Uterus (tissue), 4 donors: Measurements from ENCODE around the gene ITGAL. TPM values are rescaled to one million over a fixed set of nuclear protein-coding genes. Genes with fewer than 3 reads are reported as not detected.
"Not testable (repeated sequence)": the region's sequence is repeated elsewhere in the genome, so short reads cannot be mapped to it uniquely, and the experiment has no call there.

Experiments used
- DNase-seq, 2 donors: peaks; one replicate each; pipeline ENCODE4 v3.0.0-alpha.2; 2019 to 2020
- H3K27ac ChIP-seq, 2 donors: fragments of 200-600 bp; sonication (generic); 1 replicate in 1 of 2; 2 replicates in 1 of 2; pipeline ENCODE4 v1.5.1; 2016 to 2018
- H3K27me3 ChIP-seq, 2 donors: fragments of 200-600 bp; sonication (generic); one replicate each; pipeline ENCODE4 v1.5.1; 2018 to 2019; ENCODE audit warnings: control low read depth in 1 of 2
- H3K36me3 ChIP-seq, 2 donors: fragments of 200-600 bp; sonication (generic); one replicate each; pipeline ENCODE4 v1.5.1; 2019; ENCODE audit warnings: control low read depth in 1 of 2
- H3K4me1 ChIP-seq, 2 donors: fragments of 200-600 bp; sonication (generic); one replicate each; pipeline ENCODE4 v1.5.1; 2018 to 2019; ENCODE audit warnings: control low read depth in 1 of 2
- H3K4me3 ChIP-seq, 2 donors: fragments of 200-600 bp; sonication (generic); 1 replicate in 1 of 2; 2 replicates in 1 of 2; pipeline ENCODE4 v1.5.1; 2018 to 2019; ENCODE audit warnings: mild to moderate bottlenecking in 1 of 2
- H3K9me3 ChIP-seq, 2 donors: fragments of 200-600 bp; sonication (generic); one replicate each; pipeline ENCODE4 v1.5.1; 2019; ENCODE audit warnings: control low read depth in 1 of 2
- POLR2A ChIP-seq, 2 donors: fragments of 450-650 bp; IDR thresholded peaks; one replicate each; pipeline ENCODE4 v1.6.1; 2016; ENCODE audit warnings: antibody characterized with exemption in 2 of 2, mild to moderate bottlenecking in 1 of 2, moderate library complexity in 1 of 2
- intact Hi-C: fragments of 100-400 bp; cut with DNase I; formaldehyde crosslinking; loops from one replicate; pipeline ENCODE4 v1.15.1; 2023; ENCODE audit warnings: low total_unique reads
- total RNA-seq, 4 donors: library from RNA; depleted of rRNA in 3 of 4; stranded (reverse); fragments of >200 nt in 3 of 4; gene quantifications; one replicate each; pipeline versions ENCODE4 v1.1.0 to v1.2.4, GENCODE V29; 2014 to 2023
- TF ChIP-seq, protein P1 (sequence below), 4 experiments: fragments of 200-600 bp in 2 of 4; fragments of 450-650 bp in 2 of 4; sonication (generic) in 2 of 4; IDR thresholded peaks; one replicate each; pipeline ENCODE4 v1.5.1; 2016 to 2019; ENCODE audit warnings: antibody characterized with exemption in 4 of 4, mild to moderate bottlenecking in 2 of 4, moderate library complexity in 1 of 4
- donor health status: DM: yes; HTN: yes; CAD: no.

Gene ITGAL
- total RNA-seq, 4 donors from 2014 or later, result 3.6 to 5.6 (median 4.7) TPM; not detected in 1

DNA sequence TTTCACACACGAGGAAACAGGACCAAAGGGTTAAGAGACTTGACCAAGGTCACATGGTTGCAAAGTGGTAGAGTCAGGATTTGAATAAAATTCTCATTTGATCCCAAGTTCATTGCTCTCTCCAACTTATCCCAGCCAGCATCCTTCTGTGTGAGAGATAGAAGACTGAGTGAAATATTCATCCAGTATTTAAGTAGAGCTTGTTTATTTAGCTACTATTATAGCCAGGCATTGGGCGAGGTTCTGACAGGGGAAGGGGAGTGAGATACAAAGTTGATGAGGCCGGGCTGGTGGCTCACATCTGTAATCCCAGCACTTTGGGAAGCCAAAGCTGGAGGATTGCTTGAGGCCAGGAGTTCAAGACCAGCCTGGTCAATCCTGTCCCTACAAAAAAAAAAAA, 4.4 kb downstream of the ITGAL start:
- TF ChIP-seq POLR2A (IDR thresholded peaks at IDR 0.05), result no peak
- TF ChIP-seq, protein P1, sequence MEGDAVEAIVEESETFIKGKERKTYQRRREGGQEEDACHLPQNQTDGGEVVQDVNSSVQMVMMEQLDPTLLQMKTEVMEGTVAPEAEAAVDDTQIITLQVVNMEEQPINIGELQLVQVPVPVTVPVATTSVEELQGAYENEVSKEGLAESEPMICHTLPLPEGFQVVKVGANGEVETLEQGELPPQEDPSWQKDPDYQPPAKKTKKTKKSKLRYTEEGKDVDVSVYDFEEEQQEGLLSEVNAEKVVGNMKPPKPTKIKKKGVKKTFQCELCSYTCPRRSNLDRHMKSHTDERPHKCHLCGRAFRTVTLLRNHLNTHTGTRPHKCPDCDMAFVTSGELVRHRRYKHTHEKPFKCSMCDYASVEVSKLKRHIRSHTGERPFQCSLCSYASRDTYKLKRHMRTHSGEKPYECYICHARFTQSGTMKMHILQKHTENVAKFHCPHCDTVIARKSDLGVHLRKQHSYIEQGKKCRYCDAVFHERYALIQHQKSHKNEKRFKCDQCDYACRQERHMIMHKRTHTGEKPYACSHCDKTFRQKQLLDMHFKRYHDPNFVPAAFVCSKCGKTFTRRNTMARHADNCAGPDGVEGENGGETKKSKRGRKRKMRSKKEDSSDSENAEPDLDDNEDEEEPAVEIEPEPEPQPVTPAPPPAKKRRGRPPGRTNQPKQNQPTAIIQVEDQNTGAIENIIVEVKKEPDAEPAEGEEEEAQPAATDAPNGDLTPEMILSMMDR (IDR thresholded peaks at IDR 0.05), result no peak
- H3K27ac ChIP-seq, result no peak overlapping the region
- H3K4me1 ChIP-seq, result no peaks in the 10 kb centered on the region
- H3K27me3 ChIP-seq, result peaks cover 0 to 6% of the 10 kb centered on the region in 2 donors
- DNase-seq, result no peak
- no peaks in the 10 kb centered on the region for H3K36me3 ChIP-seq
- no peak overlapping the region for H3K4me3 ChIP-seq
- no peaks in the 10 kb centered on the region for H3K9me3 ChIP-seq
- intact Hi-C loops, result no loop called here

DNA sequence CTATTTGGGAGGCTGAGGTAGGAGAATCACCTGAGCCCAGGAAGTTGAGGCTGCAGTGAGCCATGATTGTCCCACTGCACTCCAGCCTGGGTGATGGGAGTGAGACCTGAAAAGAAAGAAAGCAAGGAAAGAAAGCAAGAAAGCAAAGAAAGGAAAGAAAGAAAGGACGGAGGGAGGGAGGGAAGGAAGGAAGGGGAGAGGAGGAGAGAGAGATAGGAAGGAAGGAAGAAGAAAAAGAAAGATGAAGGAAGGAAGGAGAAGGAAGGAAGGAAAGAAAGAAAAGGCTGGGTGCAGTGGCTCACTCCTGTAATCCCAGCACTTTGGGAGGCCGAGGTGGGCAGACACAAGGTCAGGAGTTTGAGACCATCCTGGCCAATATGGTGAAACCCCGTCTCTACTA, 5.2 kb downstream of the ITGAL start:
- intact Hi-C loops, H3K36me3 ChIP-seq, H3K27ac ChIP-seq, H3K4me3 ChIP-seq, H3K4me1 ChIP-seq, H3K27me3 ChIP-seq, H3K9me3 ChIP-seq, DNase-seq: not testable (repeated sequence)

DNA sequence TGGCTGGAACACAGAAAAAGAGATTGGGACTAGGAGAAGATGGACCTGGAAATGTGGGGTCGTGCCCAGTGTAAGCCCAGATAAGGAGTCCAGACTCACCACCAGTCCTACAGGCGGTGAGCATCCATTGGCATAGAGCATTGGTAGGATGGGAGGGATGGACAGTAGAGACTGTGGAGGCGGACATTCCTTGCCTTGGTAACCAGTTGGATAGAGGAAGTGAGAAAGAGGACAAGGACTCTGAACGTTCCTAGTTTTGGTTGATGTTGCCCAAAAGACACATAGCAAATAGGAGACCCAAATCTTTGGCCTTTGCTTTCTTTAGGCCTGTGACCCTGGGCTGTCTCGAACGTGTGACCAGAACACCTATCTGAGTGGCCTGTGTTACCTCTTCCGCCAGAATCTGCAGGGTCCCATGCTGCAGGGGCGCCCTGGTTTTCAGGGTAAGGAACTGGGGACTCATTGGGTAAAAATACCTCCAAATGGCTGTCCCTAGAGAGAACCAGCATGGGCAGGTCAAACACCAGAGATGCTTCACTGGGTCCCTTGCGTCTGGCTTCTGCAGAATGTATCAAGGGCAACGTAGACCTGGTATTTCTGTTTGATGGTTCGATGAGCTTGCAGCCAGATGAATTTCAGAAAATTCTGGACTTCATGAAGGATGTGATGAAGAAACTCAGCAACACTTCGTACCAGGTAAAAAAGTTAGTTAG, 6.4 kb downstream of the ITGAL start:
- no peak for DNase-seq
- H3K27me3 ChIP-seq, result peaks cover 0 to 1% of the 10 kb centered on the region in 2 donors
- no peaks in the 10 kb centered on the region for H3K36me3 ChIP-seq
- H3K9me3 ChIP-seq, result no peaks in the 10 kb centered on the region
- no peak overlapping the region for H3K4me3 ChIP-seq
- no peaks in the 10 kb centered on the region for H3K4me1 ChIP-seq
- no peak for TF ChIP-seq POLR2A (IDR thresholded peaks at IDR 0.05)
- TF ChIP-seq, protein P1 (IDR thresholded peaks at IDR 0.05), result no peak
- intact Hi-C loops, result no loop called here
- H3K27ac ChIP-seq, result no peak overlapping the region

DNA sequence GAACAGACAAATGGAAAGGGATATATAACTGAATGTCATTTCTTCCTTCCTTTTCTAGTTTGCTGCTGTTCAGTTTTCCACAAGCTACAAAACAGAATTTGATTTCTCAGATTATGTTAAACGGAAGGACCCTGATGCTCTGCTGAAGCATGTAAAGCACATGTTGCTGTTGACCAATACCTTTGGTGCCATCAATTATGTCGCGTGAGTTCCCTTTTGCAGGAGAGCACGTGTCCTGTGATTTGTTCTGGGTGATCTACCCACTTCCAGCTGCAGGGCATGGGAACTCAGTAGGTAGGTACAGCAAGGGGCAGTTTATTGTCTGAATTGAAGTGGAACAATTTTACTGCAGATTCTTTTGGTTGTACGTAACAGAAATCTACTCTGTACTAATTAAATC, 8.8 kb downstream of the ITGAL start:
- H3K27ac ChIP-seq, result no peak overlapping the region
- no peaks in the 10 kb centered on the region for H3K9me3 ChIP-seq

DNA sequence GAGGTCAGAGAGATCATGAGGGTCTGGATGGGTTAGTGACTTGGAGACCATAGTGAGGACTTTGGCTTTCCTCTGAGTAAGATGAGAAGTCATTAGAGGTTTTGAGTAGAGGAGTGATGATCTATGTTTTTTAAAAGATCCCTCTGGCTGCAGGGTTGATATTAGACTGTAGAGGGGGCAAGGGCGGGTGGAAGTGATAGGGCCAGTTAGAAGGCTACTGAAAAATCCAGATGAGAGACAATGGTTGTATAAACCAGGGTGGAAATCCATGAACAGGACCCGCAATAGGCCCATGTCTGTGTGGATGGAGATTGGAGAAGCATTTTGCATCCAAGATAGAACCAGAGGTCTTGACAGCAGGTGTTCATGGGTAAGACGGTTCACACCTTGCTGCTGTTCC, 9.8 kb downstream of the ITGAL start:
- intact Hi-C loops, result no loop called here
- H3K27me3 ChIP-seq, result no peaks in the 10 kb centered on the region
- no peak for DNase-seq
- no peaks in the 10 kb centered on the region for H3K9me3 ChIP-seq
- no peak overlapping the region for H3K27ac ChIP-seq
- no peaks in the 10 kb centered on the region for H3K4me1 ChIP-seq
- H3K36me3 ChIP-seq, result no peaks in the 10 kb centered on the region
- H3K4me3 ChIP-seq, result no peak overlapping the region
- TF ChIP-seq POLR2A (IDR thresholded peaks at IDR 0.05), result no peak
- TF ChIP-seq, protein P1 (IDR thresholded peaks at IDR 0.05), result no peak

More for the DNA sequence above, 8.8 kb downstream of the ITGAL start:
- DNase-seq, result no peak
- Histone ChIP-seq H3K27me3 (no peaks in the 10 kb centered on the region), H3K4me1 (no peaks in the 10 kb centered on the region), H3K36me3 (no peaks in the 10 kb centered on the region), H3K4me3 (no peak overlapping the region)
- intact Hi-C loops, result no loop called here
- TF ChIP-seq POLR2A (IDR thresholded peaks at IDR 0.05), result no peak
- TF ChIP-seq, protein P1 (IDR thresholded peaks at IDR 0.05), result no peak
